GM21717 (cell line): Measurements from ENCODE around the gene SPSB2.
"Not testable (repeated sequence)": the region's sequence is repeated elsewhere in the genome, so short reads cannot be mapped to it uniquely, and the experiment has no call there.

Source experiments
- ATAC-seq: cut with Tn5 transposase; IDR thresholded peaks from one replicate; pipeline ENCODE4 v1.9.1; 2021; ENCODE audit warnings: mild to moderate bottlenecking, moderate library complexity; ENCODE audit not compliant: unreplicated experiment

SPSB2 gene

DNA sequence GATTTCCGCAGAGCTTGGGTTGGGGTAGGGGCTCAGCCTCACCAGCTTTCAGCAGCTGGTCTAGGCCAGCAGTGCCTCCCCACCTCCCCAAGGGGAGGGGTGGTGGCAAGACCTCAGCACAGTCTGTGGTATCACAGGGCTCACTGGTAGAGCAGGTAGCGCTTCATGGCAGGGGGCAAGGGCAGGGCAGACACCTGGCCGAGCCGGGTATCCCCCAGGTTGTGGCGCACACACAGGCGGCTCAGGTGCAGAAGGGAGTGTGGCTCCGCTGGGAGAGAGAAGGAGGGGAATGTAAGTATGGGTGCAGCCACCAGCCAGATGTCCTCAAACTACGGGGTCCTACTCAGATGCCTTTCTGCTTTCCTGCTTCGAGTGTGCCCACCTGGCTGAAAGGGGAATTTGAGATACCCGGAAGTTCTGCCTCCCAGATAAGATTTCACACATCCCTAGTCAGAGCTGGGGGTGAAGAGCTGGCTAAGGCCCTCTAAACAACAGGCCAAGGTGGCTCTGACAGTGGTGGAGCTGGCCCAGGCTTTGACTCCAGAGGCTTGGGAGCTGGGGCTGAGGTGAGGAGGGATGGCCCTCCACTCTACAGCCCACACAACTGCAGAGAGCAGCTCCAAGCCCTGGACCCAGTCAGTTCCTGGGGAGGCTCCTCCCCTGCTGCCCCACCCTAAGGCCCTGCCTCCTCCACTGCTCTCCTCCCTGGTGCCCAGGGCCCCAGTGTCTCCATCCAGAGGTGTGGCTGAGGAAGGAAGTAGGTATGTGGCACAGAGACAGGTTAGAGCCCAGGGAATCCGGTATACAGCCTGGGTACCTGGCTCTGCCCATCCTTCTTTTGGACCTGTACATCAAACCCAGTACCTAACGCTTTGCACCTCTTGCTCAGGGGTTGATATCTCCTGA, 1.8 kb downstream of the SPSB2 start:
- no peak for ATAC-seq

DNA sequence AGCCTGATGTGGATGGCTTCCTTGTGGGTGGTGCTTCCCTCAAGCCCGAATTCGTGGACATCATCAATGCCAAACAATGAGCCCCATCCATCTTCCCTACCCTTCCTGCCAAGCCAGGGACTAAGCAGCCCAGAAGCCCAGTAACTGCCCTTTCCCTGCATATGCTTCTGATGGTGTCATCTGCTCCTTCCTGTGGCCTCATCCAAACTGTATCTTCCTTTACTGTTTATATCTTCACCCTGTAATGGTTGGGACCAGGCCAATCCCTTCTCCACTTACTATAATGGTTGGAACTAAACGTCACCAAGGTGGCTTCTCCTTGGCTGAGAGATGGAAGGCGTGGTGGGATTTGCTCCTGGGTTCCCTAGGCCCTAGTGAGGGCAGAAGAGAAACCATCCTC, 2.8 kb downstream of the SPSB2 start:
- not testable (repeated sequence) for ATAC-seq

DNA sequence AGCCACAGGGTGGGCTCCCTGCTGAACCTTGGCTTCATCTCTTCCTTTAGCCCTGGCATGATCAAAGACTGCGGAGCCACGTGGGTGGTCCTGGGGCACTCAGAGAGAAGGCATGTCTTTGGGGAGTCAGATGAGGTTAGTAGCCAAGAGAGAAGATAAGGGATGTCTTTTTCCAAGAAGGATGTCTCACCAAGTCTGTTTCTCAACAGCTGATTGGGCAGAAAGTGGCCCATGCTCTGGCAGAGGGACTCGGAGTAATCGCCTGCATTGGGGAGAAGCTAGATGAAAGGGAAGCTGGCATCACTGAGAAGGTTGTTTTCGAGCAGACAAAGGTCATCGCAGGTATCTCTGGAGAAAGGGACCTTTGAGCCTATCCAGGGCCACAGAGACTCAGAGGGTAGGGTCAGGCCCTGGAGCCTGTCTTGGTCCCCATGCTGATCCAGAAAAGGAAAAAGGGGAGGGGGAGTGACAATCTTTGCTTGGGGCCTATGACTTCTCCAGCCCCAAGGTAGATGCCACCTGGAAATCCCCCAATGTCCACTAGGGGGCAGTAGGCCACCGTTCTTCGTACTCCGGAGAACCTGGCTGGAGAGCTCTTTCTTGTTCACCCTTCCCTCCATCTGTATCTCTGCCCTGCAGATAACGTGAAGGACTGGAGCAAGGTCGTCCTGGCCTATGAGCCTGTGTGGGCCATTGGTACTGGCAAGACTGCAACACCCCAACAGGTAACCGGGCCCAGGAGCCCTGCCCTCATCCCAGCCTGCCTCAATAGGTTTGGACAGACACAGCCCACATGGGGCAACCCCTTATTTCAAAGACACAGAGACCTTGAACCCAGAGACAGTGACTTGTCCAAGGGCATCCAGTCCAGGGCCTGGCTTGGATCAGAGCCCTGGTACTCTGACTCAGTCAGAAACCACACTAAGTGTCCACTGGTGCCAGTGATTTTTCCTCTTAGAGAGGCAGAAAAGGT, 3.8 kb downstream of the SPSB2 start:
- ATAC-seq: no peak

DNA sequence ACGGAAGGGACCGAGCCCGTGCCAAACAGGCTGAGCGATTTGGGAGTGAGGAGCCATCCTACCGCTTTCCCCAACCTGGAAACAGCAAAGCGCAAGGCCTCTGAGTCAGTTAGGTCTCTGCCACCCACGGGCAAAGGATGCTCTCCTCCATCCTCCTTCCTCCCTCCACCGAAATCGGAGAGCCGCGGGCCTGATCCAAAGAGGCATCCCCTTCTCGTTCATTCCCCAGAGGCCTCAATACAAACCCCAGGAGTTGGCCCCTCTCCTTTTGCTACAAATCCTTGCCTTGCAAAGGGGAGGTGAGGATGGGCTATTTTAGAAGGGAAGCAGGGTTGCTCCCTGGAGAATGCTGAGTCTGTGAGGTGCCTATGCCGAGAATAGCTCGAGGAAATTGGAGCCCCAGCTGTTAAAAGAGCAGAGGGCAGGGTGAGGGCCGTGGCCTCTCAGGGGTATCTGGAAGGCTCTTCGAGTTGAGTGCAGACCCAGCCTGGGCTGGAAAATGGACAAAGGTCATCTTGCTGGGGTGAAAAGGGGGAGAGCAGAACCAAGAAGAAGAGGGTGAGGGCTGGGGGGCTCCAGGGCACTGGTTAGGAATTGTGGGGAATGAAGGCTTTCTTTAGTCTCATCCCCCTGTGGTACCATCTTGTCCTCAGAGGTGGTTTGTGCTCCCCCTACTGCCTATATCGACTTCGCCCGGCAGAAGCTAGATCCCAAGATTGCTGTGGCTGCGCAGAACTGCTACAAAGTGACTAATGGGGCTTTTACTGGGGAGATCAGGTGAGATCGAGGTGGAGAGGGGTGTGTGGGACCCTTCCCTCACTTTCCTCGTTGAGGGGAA, 4.7 kb downstream of the SPSB2 start:
- ATAC-seq: no peak

DNA sequence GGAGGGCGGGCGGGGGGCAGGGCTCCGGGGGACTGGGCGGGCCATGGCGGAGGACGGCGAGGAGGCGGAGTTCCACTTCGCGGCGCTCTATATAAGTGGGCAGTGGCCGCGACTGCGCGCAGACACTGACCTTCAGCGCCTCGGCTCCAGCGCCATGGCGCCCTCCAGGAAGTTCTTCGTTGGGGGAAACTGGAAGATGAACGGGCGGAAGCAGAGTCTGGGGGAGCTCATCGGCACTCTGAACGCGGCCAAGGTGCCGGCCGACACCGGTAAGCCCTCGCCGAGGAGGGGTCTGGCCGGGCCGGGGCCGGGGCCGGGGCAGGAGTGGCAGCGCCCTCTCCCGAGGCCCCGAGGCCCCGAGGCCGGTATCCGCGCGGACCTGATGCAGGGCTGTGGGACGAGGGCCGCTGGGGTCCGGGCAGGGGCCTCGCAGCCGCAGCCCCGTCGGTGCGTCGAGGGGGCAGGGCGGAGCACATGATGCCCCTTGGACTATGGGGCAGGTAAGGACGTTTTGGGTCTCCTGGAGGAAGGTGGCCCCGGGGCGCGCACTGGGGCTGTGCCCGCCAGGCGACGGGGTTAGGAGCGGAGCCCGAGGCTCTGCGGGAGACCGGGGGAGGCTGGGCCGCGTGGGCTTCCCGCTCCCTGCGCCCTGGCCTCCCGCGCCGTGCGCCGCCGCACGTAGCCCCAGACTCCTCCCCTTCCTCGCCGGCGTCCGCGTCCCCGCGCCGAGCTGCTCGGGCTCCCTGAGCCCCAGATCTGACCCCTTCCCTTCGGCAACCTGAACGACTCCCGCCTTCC, 5.5 kb downstream of the SPSB2 start, which contains the start of gene TPI1:
Gene TPI1 (plus strand): TSS at position 119 of the 798 bp plus-strand sequence. CDS start 36 bp downstream, at position 155.
- peak; percentile 45 for ATAC-seq

DNA sequence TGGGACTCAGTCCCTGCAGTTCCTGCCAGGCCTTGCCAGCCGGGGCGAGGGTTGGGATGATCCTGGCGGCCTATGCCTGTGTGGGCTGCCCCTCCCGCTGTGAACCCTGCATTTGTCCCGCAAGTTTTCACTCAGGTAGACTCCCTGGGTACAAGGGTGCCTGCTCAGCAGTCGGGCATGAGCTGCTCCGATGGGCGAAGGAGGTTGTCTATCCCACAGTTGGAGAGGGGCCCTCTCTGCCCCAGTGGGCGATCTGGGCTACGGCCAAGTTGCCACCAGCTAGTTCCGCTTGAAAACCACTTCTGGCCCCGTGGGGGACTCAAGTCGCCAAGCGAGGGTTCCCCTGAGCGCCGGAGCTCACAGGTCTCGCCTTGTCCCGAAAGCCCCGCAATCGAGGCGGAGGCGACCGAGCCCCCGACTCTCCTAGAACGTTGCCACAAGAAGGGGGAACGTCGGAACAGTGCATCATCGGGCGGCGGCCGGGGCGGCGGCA, 6.1 kb downstream of the SPSB2 start:
- ATAC-seq: peak; percentile 15

DNA sequence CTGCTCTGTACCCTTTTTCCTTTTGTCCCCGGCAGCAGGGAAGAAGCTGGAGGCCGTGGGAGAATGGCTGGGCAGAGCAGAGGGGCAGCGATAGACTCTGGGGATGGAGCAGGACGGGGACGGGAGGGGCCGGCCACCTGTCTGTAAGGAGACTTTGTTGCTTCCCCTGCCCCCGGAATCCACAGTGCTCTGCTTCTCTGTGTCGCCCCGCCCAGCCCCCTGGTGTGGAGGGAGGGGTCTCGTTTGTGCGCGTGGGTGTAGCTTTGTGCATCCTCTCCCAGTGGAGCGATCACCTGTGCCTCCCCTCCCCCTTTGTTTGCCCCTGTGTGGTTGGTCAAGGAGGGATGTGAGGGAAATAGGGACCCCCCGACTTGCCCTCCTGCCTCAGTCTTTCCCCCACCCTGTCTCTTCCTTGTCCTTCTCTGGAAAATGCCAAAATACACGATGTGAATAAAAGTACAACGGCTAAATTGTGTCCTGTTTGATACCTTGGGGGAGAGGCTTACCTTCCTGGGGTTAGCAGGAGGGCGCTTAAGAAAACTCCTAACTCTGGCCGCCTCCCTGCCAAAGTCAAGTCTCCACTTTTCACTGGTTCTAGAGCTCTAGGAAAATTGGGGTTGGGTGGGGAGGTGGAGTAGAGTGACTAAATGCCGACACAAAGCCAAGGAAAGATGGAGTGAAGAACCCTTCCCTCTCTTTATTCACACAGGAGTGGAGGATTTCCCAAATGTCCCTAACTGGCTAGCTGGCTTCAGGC, 6.8 kb downstream of the SPSB2 start:
- no peak for ATAC-seq

DNA sequence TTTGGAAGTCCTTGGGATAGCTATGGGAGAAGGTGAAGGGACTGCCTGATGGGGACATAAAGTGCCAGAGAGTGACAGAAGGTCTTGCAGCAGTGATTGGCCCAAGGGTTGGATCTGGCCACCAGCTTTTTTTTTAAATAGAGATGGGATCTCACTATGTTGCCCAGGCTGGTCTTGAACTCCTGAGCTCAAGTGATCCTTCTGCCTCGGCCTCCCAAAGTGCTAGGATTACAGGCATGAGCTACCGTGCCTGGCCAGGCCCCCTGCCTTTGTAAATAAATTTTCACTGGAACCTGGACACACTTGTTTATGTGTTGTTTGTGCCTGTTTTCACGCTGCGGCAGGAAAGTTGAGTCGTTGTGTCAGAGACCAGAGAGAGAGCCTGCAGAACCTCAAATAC, 7.8 kb downstream of the SPSB2 start:
- not testable (repeated sequence) for ATAC-seq

DNA sequence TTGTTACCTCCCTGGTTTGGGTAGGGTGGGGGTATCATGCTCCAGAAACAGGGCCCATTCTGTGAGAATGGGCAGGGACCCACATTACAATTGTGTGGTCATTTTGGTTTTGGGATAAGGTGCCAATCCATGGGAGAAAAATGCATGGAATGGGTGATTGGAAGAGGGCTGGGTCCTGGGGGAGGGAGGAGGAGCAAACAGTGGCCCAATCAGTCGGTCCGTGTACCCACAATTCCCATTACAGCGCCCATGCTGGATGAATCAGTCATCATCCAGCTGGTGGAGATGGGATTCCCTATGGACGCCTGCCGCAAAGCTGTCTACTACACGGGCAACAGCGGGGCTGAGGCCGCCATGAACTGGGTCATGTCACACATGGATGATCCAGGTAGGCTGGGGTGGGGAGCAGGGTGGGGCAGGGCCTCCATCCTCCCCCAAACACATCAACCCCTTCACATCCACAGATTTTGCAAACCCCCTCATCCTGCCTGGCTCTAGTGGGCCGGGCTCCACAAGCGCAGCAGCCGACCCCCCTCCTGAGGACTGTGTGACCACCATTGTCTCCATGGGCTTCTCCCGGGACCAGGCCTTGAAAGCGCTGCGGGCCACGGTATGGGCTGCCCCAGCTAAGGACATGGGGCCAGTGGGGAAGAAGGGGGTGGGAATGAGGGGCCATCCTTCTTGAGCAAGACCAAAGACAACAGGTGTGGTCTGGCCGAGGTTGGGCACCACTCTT, 9.3 kb downstream of the SPSB2 start:
- ATAC-seq: no peak

DNA sequence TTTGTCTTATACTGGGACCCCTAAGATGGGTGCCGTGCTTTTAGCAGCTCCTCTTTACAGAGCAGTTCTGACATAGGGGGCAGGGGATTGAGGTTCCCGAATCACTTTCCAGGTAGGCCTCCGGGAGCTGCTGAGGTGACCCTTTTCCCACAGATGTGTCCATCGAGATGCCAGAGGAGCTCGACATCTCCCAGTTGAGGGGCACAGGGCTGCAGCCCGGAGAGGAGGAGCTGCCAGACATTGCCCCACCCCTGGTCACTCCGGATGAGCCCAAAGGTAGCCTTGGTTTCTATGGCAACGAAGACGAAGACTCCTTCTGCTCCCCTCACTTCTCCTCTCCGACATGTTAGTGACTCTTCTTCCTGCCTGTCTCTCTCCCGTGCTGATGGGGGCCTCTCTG, 10.1 kb downstream of the SPSB2 start:
- no peak for ATAC-seq

DNA sequence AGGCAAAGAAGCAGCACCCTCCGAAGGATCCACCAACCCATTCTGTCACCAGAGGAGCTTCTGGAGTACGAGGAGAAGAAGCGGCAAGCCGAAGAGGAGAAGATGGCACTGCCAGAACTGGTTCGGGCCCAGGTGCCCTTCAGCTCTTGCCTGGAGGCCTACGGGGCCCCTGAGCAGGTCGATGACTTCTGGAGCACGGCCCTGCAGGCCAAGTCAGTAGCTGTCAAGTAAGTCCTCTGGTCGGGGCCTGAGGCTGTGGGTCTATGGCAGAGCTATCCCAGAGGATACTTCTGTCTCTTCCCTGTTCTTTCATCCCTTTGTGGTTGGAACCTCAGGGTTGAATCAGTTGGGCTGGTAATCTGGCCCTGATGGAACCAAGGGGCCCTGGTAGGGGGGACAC, 11.7 kb downstream of the SPSB2 start:
- no peak for ATAC-seq

DNA sequence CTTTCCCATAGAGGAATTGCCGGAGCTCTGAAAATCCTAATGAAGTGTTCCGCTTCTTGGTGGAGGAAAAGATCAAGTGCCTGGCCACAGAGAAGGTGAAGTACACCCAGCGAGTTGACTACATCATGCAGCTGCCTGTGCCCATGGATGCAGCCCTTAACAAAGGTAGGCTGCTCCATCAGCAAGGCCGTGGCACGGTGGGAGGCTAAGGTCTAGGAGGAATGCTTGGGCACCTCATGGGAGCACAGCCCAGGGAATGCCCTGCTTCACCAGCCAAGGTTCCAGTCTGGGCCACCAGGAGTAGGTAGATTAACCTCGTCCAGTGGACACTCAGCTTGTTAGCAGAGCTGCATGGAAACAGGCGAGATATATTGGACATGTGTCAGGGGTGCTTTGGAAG, 12.2 kb downstream of the SPSB2 start:
- ATAC-seq: no peak

DNA sequence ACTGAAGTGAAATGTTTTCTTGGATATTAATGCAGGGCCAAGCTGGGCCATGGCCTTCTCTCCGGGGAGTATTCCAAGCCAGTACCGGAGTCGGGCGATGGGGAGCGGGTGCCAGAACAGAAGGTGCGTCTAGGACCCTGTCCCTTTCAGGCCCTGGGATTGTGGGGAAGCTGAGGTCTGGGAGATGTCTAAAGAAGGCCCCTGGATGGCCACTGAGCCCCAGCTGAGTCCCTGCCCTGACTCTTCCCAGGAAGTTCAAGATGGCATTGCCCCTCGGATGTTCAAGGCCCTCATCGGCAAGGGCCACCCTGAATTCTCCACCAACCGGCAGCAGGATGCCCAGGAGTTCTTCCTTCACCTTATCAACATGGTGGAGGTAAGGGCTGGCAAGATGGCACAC, 13.0 kb downstream of the SPSB2 start:
- ATAC-seq: no peak

DNA sequence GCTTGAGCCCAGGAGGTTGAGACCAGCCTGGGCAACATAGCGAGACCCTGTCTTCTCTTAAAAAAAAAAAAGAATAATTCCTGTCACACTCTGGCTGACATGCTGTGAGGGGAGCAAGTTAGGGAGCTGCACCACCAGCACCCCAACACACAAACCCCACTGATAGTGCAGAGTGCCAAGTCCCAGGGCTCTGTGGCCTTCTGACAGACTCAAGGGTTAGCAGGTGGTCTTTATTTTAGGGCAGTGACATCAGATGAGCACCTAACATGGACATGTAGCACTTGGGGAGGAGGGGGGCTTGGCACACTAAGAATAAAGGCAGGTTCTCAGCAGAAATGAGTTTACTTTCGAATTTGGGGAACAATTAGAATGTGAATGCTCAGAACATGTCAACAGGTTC, 14.3 kb downstream of the SPSB2 start:
- ATAC-seq: no peak

DNA sequence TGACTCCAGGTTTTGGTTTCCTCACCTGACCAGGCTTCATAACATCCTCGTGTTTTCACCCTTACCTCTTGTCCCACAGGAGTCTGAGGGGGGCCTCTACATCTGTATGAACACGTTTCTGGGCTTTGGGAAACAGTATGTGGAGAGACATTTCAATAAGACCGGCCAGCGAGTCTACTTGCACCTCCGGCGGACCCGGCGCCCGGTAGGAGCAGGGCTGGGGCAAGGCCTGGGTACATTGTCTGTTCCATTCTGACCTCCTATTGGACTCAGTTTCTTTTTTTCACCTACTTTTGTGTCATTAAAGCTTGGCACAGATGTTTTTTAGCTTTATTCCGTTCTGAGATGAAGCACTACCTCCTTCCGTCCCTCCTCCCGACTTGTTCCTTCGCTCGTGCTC, 17.8 kb downstream of the SPSB2 start:
- no peak for ATAC-seq

DNA sequence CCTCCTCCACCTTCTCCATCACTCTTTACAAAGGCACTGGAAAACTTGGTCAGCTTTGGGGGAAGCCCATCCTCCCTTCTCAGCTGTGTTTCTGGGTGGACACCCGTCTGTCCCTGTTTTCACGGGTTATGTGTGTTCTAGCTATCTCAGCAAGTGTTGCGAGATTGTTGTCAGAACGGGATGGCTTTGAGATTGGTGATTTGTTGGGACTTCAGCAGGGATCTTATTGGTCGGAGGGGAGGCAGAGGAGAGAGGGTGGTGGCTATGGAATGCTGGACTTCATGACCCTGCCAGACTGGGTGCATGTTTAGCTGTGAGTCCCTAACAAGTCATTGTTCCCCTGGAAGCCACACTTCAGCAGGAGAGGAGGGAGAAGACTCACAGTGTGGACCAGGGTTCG, 19.1 kb downstream of the SPSB2 start:
- ATAC-seq: no peak

DNA sequence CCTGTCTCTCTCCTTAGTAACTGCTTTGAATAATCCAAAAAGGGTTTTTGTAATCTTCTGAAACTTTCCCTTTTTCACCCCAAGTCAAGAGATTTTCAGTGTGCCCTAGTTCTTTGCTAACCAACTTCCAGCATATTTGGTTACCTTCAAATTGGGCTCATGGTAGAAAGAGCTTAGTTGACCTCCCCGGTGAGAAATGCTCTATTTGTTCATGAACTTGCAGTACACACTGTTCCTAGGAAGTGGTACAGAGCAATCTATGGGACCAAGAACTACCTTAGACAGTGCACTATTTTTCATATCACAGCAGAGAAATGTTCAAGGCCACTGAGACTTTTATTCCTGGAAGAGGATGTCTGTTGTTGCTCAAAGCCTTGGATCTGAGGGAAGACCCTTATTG, 19.5 kb downstream of the SPSB2 start:
- ATAC-seq: no peak

DNA sequence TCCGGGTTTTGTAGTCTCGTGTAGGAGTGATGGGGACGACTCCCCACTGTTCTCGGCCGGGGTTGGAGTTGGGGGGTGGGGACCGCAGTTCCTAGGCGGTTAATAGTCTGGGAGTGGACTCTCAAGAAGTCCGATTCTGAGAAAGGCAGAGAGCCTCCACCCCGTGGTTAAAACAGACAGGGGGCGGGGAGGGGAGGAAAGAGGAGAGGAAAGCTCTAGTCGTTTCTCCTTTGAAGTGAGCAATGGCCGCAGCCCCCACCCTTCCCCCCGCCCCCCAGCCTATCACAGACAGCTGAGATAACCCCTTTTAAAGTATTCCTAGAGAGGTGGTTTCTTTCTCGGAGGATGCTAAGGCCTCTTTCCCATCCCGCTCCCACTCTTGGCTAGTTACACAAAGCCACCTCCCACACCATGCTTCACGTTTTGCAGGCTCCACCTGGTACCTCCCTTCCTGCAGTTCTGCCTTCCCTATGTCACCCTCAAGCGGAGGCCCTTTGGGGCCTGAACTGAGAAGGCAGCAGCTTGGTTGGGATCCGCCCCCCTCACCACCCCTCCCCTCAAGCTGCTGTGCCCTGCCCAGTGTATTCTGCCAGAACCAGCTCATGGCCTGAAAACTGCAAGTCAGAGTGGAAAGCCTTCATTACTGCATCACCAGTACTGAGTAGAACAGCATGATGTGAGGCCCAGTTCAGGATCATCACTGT, 20.3 kb downstream of the SPSB2 start:
- no peak for ATAC-seq
